ENCODE results near the gene ATG7. TPM values are rescaled to one million over a fixed set of nuclear protein-coding genes. Genes with fewer than 3 reads are reported as not detected.

Gene ATG7
- total and polyA plus RNA-seq, 9 donors, result 10.2 to 54.5 (median 37.4) TPM

DNA sequence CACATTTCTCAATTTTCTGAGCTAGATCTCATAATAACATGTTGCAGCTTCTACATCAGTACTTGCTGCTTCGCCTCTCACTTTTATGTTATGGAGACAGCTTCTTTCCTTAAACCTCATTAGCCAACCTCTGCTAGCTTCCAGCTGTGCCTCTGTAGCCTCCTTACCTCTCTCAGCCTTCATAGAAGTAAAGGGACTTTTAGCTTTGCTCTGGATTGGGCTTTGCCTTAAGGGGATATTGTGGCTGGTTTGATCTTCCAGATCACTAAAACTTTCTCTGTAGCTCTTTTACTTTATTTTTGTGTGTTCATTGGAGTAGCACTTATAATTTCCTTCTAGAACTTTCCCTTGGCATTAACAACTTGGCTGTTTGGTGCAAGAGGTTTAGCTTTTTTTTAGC, 150.1 kb downstream of the ATG7 start:
- TF ChIP-seq EP300 (IDR thresholded peaks at IDR 0.05), result no peak
- no peak for TF ChIP-seq CTCF (IDR thresholded peaks at IDR 0.05)
- no peak for TF ChIP-seq POLR2A (IDR thresholded peaks at IDR 0.05)
- Histone ChIP-seq H3K27ac (no peak overlapping the region), H3K9me3 (no peaks in the 10 kb centered on the region), H3K27me3 (no peaks in the 10 kb centered on the region), H3K36me3 (no peaks in the 10 kb centered on the region), H3K4me1 (ENCODE audit: insufficient read depth) (no peaks in the 10 kb centered on the region), H3K4me3 (no peak overlapping the region)
- intact Hi-C loops (cut with DNase I), result no loop called here
- 98 to 100% (median 99%) methylated on average over 1 of the region's 1 CpG for WGBS, 3 donors
- no peak for DNase-seq

GRCh38 chr3:11423868-11424267, 151.7 kb downstream of the ATG7 start:
- no peaks in the 10 kb centered on the region for H3K36me3 ChIP-seq
- intact Hi-C loops (cut with DNase I), result no loop called here
- no peaks in the 10 kb centered on the region for H3K9me3 ChIP-seq
- H3K4me1 ChIP-seq (ENCODE audit: insufficient read depth), result no peaks in the 10 kb centered on the region
- no peak for TF ChIP-seq CTCF (IDR thresholded peaks at IDR 0.05)
- TF ChIP-seq EP300 (IDR thresholded peaks at IDR 0.05), result no peak
- TF ChIP-seq POLR2A (IDR thresholded peaks at IDR 0.05), result no peak
- WGBS, 3 donors, result 90 to 94% (median 91%) methylated on average over 6 of the region's 6 CpGs
- H3K27me3 ChIP-seq, result no peaks in the 10 kb centered on the region
- no peak for DNase-seq
- no peak overlapping the region for H3K4me3 ChIP-seq
- H3K27ac ChIP-seq, result no peak overlapping the region

DNA sequence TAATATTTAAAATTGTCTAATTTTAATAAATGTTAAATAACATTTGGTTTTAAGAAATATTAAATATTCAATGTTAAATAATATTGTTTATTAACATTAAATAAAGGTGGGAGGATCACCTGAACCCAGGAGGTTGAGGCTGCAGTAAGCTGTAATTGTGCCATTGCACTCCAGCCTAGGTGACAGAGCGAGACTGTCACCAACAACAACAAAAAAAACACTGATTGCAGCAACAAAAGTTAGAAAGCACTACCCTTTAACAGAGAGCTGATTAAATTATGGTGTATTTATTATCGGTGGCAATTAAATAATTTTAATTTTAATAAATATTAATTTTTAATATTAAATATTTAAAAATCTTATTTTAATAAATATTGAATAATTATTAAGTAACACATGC, 152.1 kb downstream of the ATG7 start:
- no peak for TF ChIP-seq POLR2A (IDR thresholded peaks at IDR 0.05)
- no peak for TF ChIP-seq CTCF (IDR thresholded peaks at IDR 0.05)
- no peak for TF ChIP-seq EP300 (IDR thresholded peaks at IDR 0.05)
- no peaks in the 10 kb centered on the region for H3K9me3 ChIP-seq
- no peak for DNase-seq
- intact Hi-C loops (cut with DNase I), result no loop called here
- H3K27ac ChIP-seq, result no peak overlapping the region
- H3K4me1 ChIP-seq (ENCODE audit: insufficient read depth), result no peaks in the 10 kb centered on the region
- no peaks in the 10 kb centered on the region for H3K36me3 ChIP-seq
- 95 to 99% (median 98%) methylated on average over 2 of the region's 2 CpGs for WGBS, 3 donors
- no peak overlapping the region for H3K4me3 ChIP-seq
- no peaks in the 10 kb centered on the region for H3K27me3 ChIP-seq

DNA sequence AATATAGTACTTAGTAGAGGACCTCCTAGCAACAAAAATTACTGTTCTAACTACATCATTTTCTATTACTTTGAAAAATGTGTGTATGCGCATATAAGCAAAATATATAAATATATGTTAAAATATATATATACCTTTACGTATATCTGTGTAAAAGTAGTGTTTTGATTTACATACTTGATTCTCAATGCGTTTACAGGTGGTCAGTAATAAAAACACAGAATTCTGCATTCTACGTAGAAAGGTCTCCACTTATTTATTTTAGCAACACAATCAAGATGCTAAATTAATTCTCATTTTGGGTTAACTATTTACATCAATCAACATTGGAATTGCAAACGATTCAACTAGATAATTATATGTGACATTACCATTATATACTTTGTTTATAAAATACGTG, 158.0 kb downstream of the ATG7 start:
- 75 to 90% (median 81%) methylated on average over 6 of the region's 6 CpGs for WGBS, 3 donors
- TF ChIP-seq CTCF (IDR thresholded peaks at IDR 0.05), result no peak
- no peak for TF ChIP-seq EP300 (IDR thresholded peaks at IDR 0.05)
- TF ChIP-seq POLR2A (IDR thresholded peaks at IDR 0.05), result no peak
- intact Hi-C loops (cut with DNase I), result loop anchor here in 2 of 4 donors (10.0 kb wide), 2 partner anchors 45 to 165 kb away; no protein-coding TSS in a partner anchor
- Histone ChIP-seq H3K27me3 (no peaks in the 10 kb centered on the region), H3K36me3 (no peaks in the 10 kb centered on the region), H3K27ac (no peak overlapping the region), H3K4me1 (ENCODE audit: insufficient read depth) (peaks cover 5% of the 10 kb centered on the region), H3K4me3 (no peak overlapping the region), H3K9me3 (no peaks in the 10 kb centered on the region)
- no peak for DNase-seq
